GM03348 (cell line): ENCODE results near the gene SBNO2.

Source experiments
- DNase-seq: peaks from one replicate; pipeline ENCODE4 v3.0.0; 2012; ENCODE audit warnings: low spot score

SBNO2 gene

DNA sequence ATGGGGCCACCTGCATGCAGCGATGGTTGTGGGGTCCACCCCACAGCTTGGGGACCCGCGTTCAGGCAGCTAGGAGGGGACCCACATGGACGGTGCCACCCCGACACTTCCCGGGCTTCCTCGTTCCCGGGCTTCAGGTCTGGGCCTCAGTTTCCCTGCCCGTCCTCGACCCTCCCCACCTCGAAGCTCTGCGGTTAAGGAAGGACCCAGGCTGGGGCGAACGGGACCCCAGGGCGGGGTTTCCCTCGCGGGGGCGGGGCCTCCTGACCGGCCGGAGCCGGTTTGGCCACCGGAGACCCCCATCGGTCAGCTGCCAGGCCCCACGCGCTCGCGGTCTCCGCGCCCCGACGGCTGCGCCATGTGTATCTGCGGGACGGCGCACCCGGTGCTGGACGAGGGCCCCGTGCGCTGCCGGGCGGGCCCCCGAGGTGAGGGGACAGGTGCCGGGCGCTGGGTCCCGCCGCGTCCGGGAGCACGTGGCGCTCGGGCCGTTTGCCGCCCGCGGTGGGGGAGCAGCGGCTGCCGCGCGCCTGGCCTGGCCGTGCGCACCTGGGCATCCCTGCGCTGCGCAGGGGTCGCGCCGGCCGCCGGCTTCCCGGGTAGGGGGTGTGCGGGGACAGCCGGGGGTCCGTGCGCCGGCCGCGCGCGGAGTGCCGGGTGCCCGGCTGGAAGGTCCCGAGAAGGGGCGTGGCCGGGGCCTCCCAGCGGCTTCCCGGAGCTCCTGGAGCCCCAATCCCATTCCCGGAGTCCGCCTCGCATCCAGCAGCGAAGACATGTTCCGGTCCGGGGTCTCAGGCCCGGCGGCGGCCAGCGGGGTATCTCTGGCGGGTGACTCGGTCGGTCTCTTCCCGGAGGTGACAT is 102.9 kb downstream of the SBNO2 start:
- peak; percentile 54 for DNase-seq

- DNase-seq: no peak
Measured at GRCh38 chr19:1070576-1070930, 103.5 kb downstream of the SBNO2 start.

- no peak for DNase-seq
Measured at GRCh38 chr19:1069009-1069779, 104.9 kb downstream of the SBNO2 start.

DNA sequence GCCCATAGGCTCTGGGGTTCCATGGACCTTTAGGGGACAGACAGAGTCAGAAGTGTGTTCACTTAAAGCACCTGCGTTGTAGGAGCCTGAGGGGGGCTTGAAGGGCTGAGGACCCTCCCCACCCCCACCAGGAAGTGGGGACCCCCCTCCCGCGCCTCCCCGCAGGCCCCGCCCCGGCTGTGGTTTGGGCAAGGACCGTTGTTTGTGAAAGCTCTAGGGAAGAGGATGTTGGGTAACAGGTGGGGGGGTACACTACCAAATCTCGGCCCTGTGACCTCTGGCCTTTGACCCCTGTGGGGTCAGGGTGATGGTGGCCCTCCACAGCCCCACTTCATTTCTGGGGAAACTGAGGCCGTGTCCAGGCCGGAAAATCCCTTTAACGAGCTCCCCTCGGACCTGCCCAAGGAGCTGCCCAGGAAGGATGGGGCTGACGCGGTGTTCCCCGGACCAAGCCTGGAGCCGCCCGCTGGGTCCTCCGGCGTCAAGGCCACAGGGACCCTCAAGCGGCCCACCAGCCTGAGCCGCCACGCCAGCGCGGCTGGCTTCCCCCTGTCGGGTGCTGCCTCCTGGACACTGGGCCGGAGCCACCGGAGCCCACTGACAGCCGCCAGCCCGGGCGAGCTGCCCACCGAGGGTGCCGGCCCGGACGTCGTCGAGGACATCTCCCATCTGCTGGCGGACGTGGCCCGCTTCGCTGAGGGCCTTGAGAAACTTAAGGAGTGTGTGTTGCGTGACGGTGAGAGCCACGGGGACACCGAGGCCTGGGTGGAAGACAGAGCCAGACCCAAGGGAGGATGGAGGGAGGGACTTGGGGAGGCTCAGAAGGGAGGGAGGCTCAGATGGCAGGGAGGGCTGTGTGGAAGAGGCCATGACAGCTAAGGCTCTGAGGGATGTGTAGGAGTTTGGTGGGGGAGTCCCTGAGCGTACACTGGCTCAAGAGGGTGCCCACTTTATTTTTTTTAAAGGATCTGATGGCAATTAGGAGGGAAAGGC is 105.8 kb downstream of the SBNO2 start:
- no peak for DNase-seq

DNA sequence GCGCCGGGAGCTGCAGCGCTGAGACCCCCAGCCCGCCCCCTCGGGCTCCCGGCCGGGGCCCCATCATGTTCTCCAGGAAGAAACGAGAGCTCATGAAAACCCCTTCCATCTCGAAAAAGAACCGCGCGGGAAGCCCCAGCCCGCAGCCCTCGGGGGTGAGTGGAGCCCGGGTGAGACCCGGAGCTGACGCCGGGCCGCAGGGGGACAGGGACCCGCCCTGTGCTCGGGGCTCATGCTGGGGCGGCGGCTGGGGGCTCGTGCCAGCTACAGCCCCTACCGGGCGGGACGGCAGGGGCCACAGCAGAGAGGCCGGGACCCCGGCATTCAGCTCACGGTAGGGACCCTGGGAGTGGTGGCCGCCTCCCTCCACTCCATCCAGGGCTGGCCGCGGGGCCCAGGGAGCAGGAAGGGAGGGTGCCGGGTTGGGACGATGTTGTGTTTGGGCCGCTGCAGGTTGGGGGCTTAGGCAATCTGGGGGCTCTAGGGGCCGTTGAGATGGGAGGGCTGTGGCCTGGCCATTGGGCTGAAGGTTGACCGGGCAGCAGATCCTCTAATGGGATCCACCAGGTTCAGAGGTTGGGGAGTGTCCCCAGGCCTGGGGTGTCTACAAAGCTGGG is 106.6 kb downstream of the SBNO2 start:
- no peak for DNase-seq

DNA sequence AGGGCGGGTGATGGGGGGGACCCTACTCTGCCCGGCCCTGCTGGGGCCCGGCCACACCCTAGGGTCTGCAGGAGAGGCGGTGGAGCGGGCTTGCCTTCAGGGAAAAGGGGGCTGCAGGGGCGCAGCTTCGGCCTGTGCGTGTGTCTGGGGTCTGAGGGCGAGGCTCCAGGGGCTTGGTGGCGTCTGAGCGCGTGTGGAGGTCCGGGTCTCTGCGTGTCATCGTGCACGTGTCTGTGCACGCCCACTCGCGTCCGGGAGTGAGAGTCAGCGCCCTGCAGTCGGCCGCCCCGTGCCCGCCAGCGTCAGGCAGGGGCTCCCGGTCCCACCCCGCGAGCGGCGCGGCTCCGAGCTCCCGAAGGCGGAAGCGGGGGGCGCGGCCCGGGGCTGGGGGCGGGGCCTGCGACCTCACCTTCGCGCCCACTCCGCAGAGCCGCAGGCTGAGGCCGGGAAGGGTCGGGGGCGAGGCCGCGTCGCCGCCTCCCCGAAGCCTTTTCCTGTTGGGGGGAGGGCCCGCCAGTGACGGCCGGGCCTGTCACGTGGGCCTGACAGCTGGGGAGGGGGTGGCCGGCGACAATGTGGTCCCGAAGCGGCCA is 107.2 kb downstream of the SBNO2 start, which contains the start of gene ARHGAP45:
Gene ARHGAP45, plus strand, starts transcription at position 420 of the 593 bp plus-strand sequence. CDS start 239 bp downstream, outside the sequence.
- peak; percentile 52 for DNase-seq

DNA sequence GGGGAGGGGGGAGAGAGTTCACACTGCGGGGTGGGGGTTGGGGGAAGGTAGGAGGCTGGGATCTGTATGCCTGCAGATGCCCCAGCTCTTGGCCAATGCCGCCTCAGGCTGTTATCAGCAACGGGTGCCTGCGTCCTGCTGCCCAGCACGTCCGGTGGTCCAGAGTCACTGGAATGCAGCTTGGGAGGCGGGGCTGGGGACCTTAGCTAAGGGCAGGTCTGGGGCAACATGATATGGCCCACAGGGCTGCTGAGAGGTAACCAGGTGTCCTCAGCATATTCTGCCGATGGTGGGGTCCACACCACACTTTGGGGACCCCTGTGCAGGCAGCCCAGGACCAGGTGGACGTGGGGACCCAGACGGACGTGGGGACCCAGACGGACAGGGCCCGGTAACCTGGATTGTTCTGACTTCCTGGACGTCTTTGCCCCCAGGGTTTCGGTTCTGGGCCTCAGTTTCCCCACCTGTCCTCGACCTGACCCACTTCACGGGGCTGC is 107.8 kb downstream of the SBNO2 start:
- DNase-seq: no peak

DNA sequence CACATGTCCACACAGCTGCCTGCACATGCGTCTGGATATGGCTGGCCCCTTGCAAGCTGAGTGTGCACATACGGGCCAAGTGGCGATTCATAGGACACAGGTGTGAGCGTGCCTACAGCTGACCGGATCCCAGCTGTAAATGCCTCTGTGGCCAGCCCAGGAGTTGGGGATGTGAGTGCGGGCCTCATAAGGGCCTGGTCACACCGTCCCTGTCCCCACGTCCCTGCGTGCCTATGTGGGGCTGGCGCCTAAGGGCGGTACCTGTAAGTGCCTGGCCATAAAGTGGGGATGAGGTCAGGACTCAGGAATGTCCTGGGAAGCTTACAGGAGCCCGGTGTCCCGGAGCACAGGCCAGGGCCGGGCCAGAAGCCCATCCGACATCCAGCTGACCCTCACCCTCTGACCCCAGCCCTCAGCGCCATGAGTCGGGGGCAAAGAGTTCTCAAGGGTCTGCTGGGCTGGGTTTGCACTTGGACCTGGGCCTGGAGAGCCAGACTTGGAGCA is 108.4 kb downstream of the SBNO2 start:
- no peak for DNase-seq

- DNase-seq: peak; percentile 82
Measured at GRCh38 chr19:1064661-1065605, 109.1 kb downstream of the SBNO2 start.

- DNase-seq: no peak
Measured at GRCh38 chr19:1063909-1064660, 110.0 kb downstream of the SBNO2 start.

- DNase-seq: no peak
Measured at GRCh38 chr19:1063030-1063908, 110.8 kb downstream of the SBNO2 start.

DNA sequence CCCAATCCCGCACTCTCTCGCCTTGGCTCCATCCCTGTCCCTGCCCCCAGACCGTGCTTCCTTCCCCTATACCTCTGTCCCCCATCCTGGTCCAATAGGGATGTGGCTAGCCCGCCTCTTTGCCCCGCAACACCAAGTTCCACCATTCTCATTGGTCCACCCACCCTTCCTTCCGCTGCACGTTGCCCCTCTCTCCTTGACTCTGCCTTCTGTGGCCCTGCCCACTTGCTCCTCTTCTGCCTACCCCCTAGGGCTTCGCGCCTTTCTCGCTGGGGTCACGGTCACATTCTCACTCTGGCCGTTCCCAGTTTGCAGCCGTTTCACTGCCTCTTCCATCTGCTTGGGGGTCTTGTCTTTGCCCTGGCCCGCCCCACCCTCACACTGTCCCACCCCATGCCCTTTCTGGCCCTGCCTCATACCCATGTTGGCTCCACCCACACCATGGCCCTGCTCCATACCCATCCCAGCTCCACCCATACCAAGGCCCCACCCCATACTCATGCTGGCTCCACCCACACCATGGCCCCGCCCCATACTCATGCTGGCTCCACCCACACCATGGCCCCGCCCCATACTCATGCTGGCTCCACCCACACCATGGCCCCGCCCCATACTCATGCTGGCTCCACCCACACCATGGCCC is 111.6 kb downstream of the SBNO2 start:
- no peak for DNase-seq

- DNase-seq: no peak
Measured at GRCh38 chr19:1061987-1062386, 112.1 kb downstream of the SBNO2 start.

DNA sequence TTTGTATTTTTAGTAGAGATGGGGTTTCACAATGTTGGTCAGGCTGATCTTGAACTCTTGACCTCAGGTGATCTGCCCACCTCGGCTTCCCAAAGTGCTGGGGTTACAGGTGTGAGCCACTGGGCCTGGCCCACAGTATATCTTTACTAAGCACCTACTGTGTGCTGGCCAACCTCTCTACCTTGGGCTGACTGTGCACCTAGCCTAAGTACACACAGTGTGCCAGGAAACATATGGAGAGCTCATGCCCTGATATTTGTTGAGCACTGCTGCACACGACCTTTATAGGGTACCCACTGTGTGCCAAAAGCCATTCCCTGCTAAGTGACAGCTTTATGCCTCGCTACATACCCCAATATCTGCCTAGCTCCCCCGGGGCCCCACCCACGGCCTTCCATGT is 113.4 kb downstream of the SBNO2 start:
- no peak for DNase-seq

- no peak for DNase-seq
Measured at GRCh38 chr19:1058112-1058511, 116.0 kb downstream of the SBNO2 start.
